Epithelial cell of esophagus (primary cell): Measurements from ENCODE around the gene PICALM.
A peak's percentile ranks its signal among the peaks of the same experiment; 100 is the strongest.

Experiments
- DNase-seq: peaks from one replicate; pipeline ENCODE4 v3.0.0; 2010; ENCODE audit warnings: low read depth
- H3K4me3 ChIP-seq: 2 replicates; pipeline ENCODE4 v1.5.1; 2011; ENCODE audit warnings: mild to moderate bottlenecking, low read length, control low read depth
- TF ChIP-seq, protein P1 (sequence below): IDR thresholded peaks from 2 replicates; pipeline ENCODE4 v1.5.1; 2011; ENCODE audit warnings: low read depth, mild to moderate bottlenecking, low read length, control low read depth, inconsistent platforms; ENCODE audit not compliant: insufficient read depth; ENCODE audit errors: missing control alignments

PICALM gene

DNA sequence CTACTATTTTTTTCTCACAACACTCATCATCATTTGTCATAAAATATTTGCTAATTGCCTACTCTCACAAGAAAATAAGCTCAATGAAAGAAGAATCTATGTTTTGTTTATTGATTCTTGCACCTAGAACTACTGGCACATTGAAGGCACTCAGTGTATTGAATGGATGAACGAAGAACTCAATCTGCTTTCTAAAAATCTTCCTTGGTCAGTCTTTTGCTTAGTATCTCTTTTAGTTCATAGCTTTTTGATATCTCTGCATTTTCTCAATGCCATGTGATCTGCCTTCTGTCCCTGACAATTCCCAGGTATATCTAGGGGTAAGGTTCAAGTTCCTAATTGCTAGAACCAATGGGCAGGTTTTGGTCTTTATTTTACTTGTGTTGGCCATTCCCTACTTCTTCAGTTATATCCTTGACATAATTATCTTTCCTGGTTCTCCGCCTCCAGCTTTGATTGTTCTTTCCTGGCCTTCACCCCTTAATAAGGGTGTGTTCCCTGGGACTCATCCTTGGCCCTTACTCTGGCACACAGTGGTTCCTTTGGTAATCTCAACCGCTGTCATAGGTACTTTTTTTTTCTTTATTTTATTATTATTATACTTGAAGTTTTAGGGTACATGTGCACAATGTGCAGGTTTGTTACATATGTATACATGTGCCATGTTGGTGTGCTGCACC, 117.3 kb downstream of the PICALM start:
- H3K4me3 ChIP-seq, result no peak overlapping the region
- DNase-seq, result no peak
- TF ChIP-seq, protein P1, sequence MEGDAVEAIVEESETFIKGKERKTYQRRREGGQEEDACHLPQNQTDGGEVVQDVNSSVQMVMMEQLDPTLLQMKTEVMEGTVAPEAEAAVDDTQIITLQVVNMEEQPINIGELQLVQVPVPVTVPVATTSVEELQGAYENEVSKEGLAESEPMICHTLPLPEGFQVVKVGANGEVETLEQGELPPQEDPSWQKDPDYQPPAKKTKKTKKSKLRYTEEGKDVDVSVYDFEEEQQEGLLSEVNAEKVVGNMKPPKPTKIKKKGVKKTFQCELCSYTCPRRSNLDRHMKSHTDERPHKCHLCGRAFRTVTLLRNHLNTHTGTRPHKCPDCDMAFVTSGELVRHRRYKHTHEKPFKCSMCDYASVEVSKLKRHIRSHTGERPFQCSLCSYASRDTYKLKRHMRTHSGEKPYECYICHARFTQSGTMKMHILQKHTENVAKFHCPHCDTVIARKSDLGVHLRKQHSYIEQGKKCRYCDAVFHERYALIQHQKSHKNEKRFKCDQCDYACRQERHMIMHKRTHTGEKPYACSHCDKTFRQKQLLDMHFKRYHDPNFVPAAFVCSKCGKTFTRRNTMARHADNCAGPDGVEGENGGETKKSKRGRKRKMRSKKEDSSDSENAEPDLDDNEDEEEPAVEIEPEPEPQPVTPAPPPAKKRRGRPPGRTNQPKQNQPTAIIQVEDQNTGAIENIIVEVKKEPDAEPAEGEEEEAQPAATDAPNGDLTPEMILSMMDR, result no peak

DNA sequence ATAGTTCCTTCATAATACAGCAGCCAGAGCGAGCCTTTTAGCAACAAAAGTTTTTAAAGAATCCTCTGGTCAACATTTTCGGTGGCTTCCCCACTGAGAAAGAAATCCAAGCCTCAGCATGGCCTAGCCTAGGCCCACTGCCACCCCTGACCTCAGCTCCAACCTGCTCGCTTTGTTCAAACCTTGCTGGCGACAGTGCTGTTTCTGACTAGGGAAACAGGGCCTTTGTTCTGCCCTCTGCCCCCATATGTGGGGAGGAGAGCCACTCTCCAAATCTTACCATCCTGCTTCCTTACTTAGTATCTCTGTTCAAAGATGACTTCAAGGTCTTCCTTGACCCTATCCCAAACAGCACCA, 117.9 kb downstream of the PICALM start:
- TF ChIP-seq, protein P1, result no peak
- no peak overlapping the region for H3K4me3 ChIP-seq
- DNase-seq, result no peak

DNA sequence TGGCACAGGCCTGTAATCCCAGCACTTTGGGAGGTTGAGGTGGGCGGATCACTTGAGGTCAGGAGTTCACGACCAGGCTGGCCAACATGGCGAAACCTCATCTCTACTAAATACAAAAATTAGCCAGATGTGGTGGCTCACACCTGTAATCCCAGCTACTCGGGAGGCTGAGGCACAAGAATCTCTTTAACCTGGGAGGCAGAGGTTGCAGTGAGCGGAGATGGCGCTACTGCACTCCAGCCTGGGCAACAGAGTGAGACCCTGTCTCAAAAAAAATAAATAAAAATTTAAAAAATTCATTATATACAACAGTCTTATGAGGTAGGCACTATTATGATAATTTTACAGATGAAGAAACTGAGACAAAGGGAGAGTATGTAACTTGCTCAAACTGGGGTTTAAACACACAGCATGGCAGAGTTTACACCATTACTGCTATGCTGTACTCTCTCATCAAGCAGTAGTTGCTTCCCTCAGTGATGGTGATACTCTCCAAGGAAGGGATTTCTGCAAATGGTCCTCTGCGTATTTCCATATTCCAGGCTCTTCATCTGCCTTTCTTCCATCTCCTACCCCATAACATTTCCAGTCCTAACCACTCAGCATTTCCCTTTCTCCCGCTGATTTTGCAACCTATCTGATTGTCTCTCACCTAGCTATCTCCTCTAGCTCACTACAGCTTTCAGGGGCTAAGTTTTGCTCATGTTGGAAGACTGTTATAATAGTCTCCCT, 118.4 kb downstream of the PICALM start:
- H3K4me3 ChIP-seq, result no peak overlapping the region
- no peak for DNase-seq
- TF ChIP-seq, protein P1, result no peak

DNA sequence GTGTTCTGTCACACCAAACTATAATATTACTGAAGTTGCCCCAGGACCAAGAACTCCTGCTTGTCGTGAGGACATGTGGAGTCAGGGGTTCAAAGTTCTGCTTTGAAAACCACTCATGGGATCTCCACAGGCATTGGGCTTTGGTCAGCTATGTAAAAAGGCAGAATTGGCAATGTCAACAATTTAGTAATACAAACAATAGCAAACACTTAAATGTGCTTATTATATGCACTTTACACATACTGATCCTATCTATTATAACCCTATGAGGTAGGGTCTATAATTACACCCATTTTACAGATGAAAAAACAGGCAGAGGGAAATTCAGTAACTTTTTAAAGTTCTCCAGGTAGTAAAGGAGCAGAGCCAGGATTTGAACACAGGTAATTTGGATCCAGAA, 119.1 kb downstream of the PICALM start:
- no peak overlapping the region for H3K4me3 ChIP-seq
- DNase-seq, result no peak
- TF ChIP-seq, protein P1, result no peak

DNA sequence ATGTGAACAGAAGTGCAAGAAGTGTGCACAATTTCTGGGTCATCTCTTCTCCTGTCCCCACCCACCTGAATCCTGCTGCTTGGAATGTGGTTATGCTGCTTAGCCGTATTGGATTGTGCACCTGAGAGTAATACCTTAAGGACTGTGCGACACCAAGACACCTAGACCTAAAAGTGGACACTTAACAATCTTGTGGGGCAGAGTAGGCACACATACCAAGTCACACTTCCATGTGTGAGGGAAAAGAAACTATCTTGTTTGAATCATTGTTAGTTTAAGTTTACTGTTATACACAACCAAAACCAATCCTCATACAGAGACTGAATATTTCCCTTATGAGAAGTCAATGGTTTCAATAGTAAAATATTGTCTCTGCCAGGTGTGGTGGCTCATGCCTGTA, 120.0 kb downstream of the PICALM start:
- peak; percentile 74 for DNase-seq
- no peak overlapping the region for H3K4me3 ChIP-seq
- TF ChIP-seq, protein P1, result no peak

DNA sequence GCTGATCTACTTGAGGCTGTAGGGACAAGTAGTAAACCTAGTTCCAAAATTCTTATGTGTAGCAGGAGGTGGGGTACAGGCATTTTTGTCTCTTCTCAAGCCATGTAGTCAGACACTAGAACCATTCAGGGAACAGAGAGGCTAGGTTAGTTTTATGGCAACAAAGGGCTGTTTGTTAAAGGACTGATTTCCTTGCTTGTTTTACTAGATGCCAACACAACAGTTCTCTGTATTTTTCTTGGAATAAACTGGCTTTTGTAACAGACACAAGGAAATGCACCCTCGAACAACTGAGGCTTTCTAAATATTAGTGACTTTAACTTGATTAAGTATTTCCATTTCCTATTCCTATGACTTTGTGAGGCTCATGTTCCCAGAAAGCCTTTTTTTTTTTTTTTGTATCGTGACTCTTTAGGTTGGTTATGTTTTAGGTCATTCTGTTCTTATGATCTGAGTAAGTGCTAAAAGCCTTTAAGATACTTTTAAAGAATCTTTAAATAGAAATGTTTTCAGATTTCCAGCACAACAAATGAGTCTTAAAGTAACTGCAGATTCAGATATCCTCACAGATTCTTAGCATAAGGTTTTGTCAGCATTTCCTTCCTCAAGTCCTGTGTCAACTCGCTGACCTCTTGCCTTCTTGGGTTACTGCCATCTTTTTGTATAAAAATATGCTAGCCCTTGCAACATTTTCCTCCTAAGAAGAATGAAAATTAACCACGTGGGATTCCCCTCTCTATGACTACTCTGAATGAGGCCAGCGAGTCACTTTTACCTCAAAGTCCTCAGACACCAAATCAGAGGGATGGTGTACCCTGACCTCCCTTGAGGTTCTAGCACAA, 121.2 kb downstream of the PICALM start:
- DNase-seq, result peak; percentile 76
- no peak overlapping the region for H3K4me3 ChIP-seq
- TF ChIP-seq, protein P1, result no peak
